Measurements from ENCODE around the gene TAX1BP3.

- no peak for TF ChIP-seq CTCF (IDR thresholded peaks at IDR 0.05; ENCODE audit: low read depth, low read length)
- no peak for TF ChIP-seq POLR2A (IDR thresholded peaks at IDR 0.05; ENCODE audit: extremely low read depth, insufficient read length)
Measured at GRCh38 chr17:3678095-3678820, 9.9 kb upstream of the TAX1BP3 start.

Data from NB4 (cell line).